ENCODE measurements around the gene NBPF3.
"Not testable (repeated sequence)": the region's sequence is repeated elsewhere in the genome, so short reads cannot be mapped to it uniquely, and the experiment has no call there.

GRCh38 chr1:21428481-21429073 lies 11.4 kb upstream of the NBPF3 start:
- not testable (repeated sequence) for TF ChIP-seq JUND (IDR thresholded peaks at IDR 0.05); CTCF (IDR thresholded peaks at IDR 0.05; ENCODE audit: low read depth, low read length, missing input control); ATF3 (IDR thresholded peaks at IDR 0.05); RAD21 (IDR thresholded peaks at IDR 0.05); REST (IDR thresholded peaks at IDR 0.05); GABPA (IDR thresholded peaks at IDR 0.05 in 1 of 2, conservative IDR thresholded peaks at IDR 0.05 in 1 of 2); YY1 (IDR thresholded peaks at IDR 0.05); FOXA2 (IDR thresholded peaks at IDR 0.05); TAF1 (conservative IDR thresholded peaks at IDR 0.05); EGR1 (IDR thresholded peaks at IDR 0.05; ENCODE audit: low read depth in 2 of 2); RXRA (IDR thresholded peaks at IDR 0.05); ZBTB33 (IDR thresholded peaks at IDR 0.05); MAX (IDR thresholded peaks at IDR 0.05); SP1 (IDR thresholded peaks at IDR 0.05)
